ENCODE measurements around the gene SCCPDH.

Gene SCCPDH

GRCh38 chr1:246786606-246787238, 62.5 kb downstream of the SCCPDH start:
- FAIRE-seq, result no peak

- no peak for FAIRE-seq
These were observed 63.7 kb downstream of the SCCPDH start for GRCh38 chr1:246787781-246788513.

GRCh38 chr1:246788895-246789338, 64.7 kb downstream of the SCCPDH start:
- no peak for FAIRE-seq

GRCh38 chr1:246789454-246790339, 65.5 kb downstream of the SCCPDH start:
- FAIRE-seq, result no peak

GRCh38 chr1:246790364-246790763, 66.2 kb downstream of the SCCPDH start:
- no peak for FAIRE-seq

- FAIRE-seq, result no peak
These were observed 66.6 kb downstream of the SCCPDH start for GRCh38 chr1:246790833-246791232.

DNA sequence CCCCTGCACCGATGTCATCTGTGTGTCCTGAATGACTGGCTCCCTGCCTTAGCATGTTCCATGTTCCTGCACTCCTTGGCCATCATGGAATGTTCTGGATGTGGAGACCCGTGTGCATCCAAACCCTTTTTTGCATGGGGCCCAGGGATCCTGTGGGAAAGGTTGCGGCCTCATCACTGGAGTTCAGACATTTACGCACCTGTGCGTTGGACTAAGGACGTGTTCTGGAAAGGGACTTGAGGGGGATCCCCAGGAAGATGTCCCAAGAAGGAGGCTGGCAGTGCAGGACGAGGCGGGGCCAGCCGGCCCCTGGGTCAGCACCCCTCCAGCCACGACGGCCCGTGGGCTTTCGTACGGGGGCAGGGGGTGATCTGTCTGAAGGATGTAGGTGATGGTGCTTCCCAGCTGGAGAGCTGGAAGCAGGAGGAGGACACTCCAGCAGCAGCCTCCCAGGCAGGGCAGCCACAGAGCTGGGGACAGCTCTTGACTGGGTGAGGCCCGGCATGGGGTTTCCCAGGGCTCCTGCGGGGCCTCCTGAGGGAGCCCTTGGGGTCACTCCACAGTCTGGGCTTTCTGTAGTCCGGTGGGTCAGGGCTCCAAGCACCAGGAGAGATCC, 67.2 kb downstream of the SCCPDH start:
- FAIRE-seq, result no peak

- FAIRE-seq, result no peak
These were observed 68.4 kb downstream of the SCCPDH start for GRCh38 chr1:246792603-246793002.

DNA sequence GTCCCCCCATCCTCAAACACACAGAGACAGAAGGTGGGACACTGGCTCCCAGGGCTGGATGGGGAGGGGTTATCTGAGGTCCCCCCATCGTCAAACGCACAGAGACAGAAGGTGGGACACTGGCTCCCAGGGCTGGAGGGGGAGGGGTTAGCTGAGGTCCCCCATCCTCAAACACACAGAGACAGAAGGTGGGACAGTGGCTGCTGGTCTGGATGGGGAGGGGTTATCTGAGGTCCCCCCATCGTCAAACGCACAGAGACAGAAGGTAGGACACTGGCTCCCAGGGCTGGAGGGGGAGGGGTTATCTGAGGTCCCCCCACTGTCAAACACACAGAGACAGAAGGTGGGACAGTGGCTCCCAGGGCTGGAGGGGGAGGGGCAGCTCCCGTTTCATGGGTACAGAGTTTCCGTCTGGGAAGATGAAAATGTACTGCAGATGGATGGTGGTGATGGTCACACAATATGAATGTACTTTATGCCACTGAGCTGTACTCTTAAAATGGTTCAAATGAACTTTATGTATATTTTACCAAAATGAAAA, 69.2 kb downstream of the SCCPDH start:
- FAIRE-seq, result no peak

- no peak for FAIRE-seq
These were observed 70.0 kb downstream of the SCCPDH start for GRCh38 chr1:246794048-246794827.

- no peak for FAIRE-seq
These were observed 70.8 kb downstream of the SCCPDH start for GRCh38 chr1:246794828-246795671.

- no peak for FAIRE-seq
These were observed 71.9 kb downstream of the SCCPDH start for GRCh38 chr1:246795906-246796694.

DNA sequence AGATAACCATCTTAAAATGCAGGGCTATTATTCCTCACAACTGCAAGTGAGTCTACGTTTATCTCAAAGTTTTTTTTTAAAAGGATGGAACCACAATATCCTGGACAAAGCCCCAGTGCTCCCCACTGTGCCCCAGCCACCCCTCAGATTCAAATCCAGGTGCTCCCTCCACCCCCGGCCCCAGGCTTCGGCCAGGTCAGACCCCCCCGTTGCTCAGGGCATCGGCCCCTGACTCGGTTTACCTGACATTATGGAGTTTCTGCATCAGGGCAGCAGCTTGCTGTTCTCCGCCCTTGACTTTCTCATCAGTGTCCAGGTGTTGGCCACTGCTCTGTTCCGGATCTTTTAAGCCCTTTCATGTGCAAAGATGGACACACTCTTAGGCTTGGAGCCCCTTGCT, 72.9 kb downstream of the SCCPDH start:
- no peak for FAIRE-seq

GRCh38 chr1:246797597-246797996, 73.4 kb downstream of the SCCPDH start:
- no peak for FAIRE-seq

GRCh38 chr1:246798107-246798506, 73.9 kb downstream of the SCCPDH start:
- FAIRE-seq, result no peak

DNA sequence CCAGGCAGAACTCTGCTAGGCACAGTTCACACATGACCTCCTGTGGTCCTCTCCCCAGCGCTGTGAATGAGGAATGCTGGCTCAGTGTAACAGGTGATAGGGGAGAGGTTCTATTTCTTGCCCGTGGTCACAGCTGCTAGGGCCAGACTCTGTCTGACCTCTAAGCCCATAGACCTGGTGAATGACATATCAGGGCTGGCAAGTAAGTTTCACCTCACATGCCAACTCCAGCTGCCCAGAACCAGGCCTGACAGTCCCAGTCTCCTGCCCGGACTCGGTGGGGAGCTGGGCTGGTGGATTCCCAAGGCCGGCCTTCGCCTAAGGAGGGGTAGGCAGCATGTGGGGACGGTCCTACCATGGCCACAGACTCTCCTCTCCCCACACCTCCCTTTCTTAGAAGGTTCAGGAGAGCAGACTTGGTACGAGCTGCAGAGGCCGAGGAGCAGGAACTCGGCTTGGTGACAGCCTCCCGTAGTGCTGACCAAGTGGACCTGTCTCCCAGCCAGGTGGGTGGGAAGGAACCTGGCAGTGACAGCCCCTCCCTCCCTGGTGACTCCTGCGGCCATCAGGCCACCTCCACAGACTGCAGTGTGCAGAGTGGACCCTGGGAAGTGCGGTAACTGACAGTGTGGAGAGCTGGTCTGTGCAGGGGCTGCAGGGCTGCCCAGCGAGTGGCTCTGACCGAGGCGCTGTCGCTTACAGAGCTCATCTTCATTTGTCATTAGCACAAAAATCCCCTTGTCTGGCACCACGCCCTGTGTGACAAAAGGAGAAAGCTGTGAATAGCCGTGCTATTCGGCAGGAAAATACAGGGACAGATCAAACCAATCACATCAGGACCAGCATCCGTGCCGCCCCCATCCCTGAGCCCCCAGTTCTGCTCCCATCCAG, 74.6 kb downstream of the SCCPDH start:
- FAIRE-seq, result no peak

DNA sequence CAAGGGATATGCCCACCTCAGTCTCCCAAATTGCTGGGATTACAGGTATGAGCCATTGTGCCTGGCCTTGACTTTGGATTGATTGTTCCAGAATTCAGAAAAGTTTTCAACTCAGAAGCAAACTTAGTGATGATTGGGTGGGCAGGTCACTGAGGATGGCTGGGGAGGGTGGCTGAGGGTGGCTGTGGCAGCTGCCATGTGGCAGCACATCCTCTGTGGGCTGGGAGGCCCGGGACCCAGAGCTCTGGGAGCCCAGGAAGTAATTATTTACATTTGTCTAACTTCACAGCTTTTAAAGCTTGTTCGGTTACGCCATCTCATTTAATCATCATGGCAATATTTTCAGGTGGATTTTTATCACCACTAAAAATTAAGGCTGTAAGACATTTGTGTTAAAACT, 76.1 kb downstream of the SCCPDH start:
- FAIRE-seq, result no peak

DNA sequence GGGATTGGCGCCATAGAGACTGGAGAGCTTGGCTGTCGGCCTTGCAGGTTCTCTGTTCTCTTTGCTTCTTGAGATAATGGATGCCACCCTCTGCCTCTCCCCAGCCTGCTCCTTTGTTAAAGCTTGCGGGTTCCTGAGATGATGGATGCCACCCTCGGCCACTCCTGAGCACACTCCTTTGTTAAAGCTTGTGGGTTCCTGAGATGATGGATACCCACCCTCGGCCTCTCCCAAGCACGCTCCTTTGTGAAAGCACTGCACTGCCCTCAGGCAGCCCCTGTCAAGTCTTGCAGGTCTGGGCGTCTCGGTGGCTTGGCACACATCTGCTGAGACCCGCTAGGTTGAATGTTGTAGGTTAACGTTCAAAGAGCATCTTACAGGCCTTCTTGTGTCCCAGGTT, 76.5 kb downstream of the SCCPDH start:
- FAIRE-seq, result no peak
